CD14-positive monocyte (primary cell): ENCODE data around the gene NSMCE1. TPM values are rescaled to one million over a fixed set of nuclear protein-coding genes. Genes with fewer than 3 reads are reported as not detected.

Source experiments
- DNase-seq, 3 donors: peaks; one replicate each; pipeline ENCODE4 v3.0.0-alpha.2; 2011 to 2022
- H2AFZ ChIP-seq: 2 replicates; pipeline ENCODE4 v1.6.0; 2012; ENCODE audit warnings: mild to moderate bottlenecking, low read depth, low read length, inconsistent platforms; ENCODE audit not compliant: insufficient read depth, poor library complexity, severe bottlenecking
- H3K27ac ChIP-seq, 2 donors: 1 replicate in 1 of 2; 2 replicates in 1 of 2; pipeline ENCODE4 v1.5.1; 2012 to 2013; ENCODE audit warnings: low read length in 2 of 2, control low read depth in 1 of 2, inconsistent platforms in 1 of 2, low read depth in 1 of 2, mild to moderate bottlenecking in 1 of 2
- H3K27me3 ChIP-seq, 2 donors: one replicate each; pipeline versions ENCODE4 v1.6.0 to v1.6.1; 2011 to 2013; ENCODE audit warnings: low read length in 2 of 2; ENCODE audit not compliant: control insufficient read depth in 2 of 2, insufficient read depth in 2 of 2
- H3K36me3 ChIP-seq, 2 donors: replicated peaks in 1 of 2; 1 replicate in 1 of 2; 2 replicates in 1 of 2; pipeline versions ENCODE4 v1.5.1 to v1.6.1; 2012 to 2013; ENCODE audit warnings: low read length in 2 of 2, control low read depth in 1 of 2, inconsistent platforms in 1 of 2, mild to moderate bottlenecking in 1 of 2; ENCODE audit not compliant: insufficient read depth in 2 of 2, control insufficient read depth in 1 of 2
- H3K4me1 ChIP-seq, 2 donors: 1 replicate in 1 of 2; 2 replicates in 1 of 2; pipeline versions ENCODE4 v1.5.1 to v1.6.1; 2012 to 2013; ENCODE audit warnings: low read length in 2 of 2, control low read depth in 1 of 2, inconsistent platforms in 1 of 2, mild to moderate bottlenecking in 1 of 2, moderate library complexity in 1 of 2; ENCODE audit not compliant: insufficient read depth in 2 of 2, control insufficient read depth in 1 of 2
- H3K4me2 ChIP-seq: replicated peaks from 2 replicates; pipeline ENCODE3; 2012; ENCODE audit warnings: low read length, moderate library complexity, mild to moderate bottlenecking; ENCODE audit not compliant: poor library complexity, severe bottlenecking; ENCODE audit errors: extremely low read depth
- H3K4me3 ChIP-seq, 3 experiments: fragments of 200-600 bp in 1 of 3; sonication (generic) in 1 of 3; replicated peaks in 1 of 3; 1 replicate in 2 of 3; 2 replicates in 1 of 3; pipeline ENCODE4 v1.5.1; 2011 to 2013; ENCODE audit warnings: low read length in 3 of 3, mild to moderate bottlenecking in 3 of 3, control low read depth in 2 of 3, low read depth in 2 of 3, inconsistent platforms in 1 of 3, moderate library complexity in 1 of 3
- H3K79me2 ChIP-seq: 2 replicates; pipeline ENCODE4 v1.6.0; 2012; ENCODE audit warnings: mild to moderate bottlenecking, control low read depth, inconsistent platforms, low read length, moderate library complexity; ENCODE audit not compliant: insufficient read depth
- H3K9ac ChIP-seq: 2 replicates; pipeline ENCODE4 v1.6.0; 2017; ENCODE audit warnings: low read length, mild to moderate bottlenecking; ENCODE audit not compliant: insufficient read depth, poor library complexity, severe bottlenecking
- H3K9me3 ChIP-seq, 2 donors: replicated peaks in 1 of 2; 1 replicate in 1 of 2; 2 replicates in 1 of 2; pipeline versions ENCODE4 v1.5.1 to v1.6.1; 2012 to 2013; ENCODE audit warnings: low read length in 2 of 2, control low read depth in 1 of 2; ENCODE audit not compliant: control insufficient read depth in 1 of 2, insufficient read depth in 1 of 2
- H4K20me1 ChIP-seq: 2 replicates; pipeline ENCODE4 v1.6.0; 2012; ENCODE audit warnings: mild to moderate bottlenecking, low read length, control low read depth, moderate library complexity; ENCODE audit not compliant: insufficient read depth
- H3K27ac Mint-ChIP-seq, 7 donors: one replicate each; pipeline ENCODE4 v1.8.0; 2020; ENCODE audit warnings: mild to moderate bottlenecking in 7 of 7, mixed read lengths in 7 of 7, moderate library complexity in 6 of 7, inconsistent platforms in 2 of 7
- H3K27me3 Mint-ChIP-seq, 3 donors: one replicate each; pipeline ENCODE4 v1.8.0; 2021 to 2022; ENCODE audit warnings: low read depth in 3 of 3, mild to moderate bottlenecking in 3 of 3, mixed read lengths in 3 of 3, moderate library complexity in 3 of 3, inconsistent platforms in 1 of 3
- H3K36me3 Mint-ChIP-seq, 2 donors: one replicate each; pipeline ENCODE4 v1.8.0; 2020; ENCODE audit warnings: mixed read lengths in 2 of 2, inconsistent platforms in 1 of 2, mild to moderate bottlenecking in 1 of 2
- H3K4me1 Mint-ChIP-seq: one replicate; pipeline ENCODE4 v1.8.0; 2020; ENCODE audit warnings: mild to moderate bottlenecking, mixed read lengths
- H3K4me3 Mint-ChIP-seq, 2 donors: one replicate each; pipeline ENCODE4 v1.8.0; 2020; ENCODE audit warnings: mild to moderate bottlenecking in 2 of 2, mixed read lengths in 2 of 2, moderate library complexity in 1 of 2
- H3K9me3 Mint-ChIP-seq, 7 donors: one replicate each; pipeline ENCODE4 v1.8.0; 2020 to 2022; ENCODE audit warnings: mixed read lengths in 7 of 7, mild to moderate bottlenecking in 6 of 7, moderate library complexity in 6 of 7, inconsistent platforms in 2 of 7
- CTCF ChIP-seq: fragments of 200-600 bp; IDR thresholded peaks from one replicate; pipeline ENCODE4 v1.8.0; 2022; ENCODE audit warnings: antibody characterized with exemption, mild to moderate bottlenecking
- WGBS: methylation state at CpG from one replicate; pipeline ENCODE4 v1.1.5; 2013; ENCODE audit warnings: missing lambda C conversion rate; ENCODE audit not compliant: insufficient coverage; 5-methylcytosine and 5-hydroxymethylcytosine counted together
- intact Hi-C, 2 donors: fragments of 100-400 bp; cut with micrococcal nuclease; formaldehyde crosslinking; loops; one replicate each; pipeline versions ENCODE4 v1.15.0 to v1.15.1; 2023
- polyA plus RNA-seq, 3 donors: library from polyadenylated mRNA; depleted of rRNA in 1 of 3; unstranded in 2 of 3; stranded (reverse) in 1 of 3; fragments of 300-500 nt in 2 of 3; fragments of >200 nt in 1 of 3; fragmentation: Illumina TruSeq in 2 of 3; gene quantifications; 1 replicate in 2 of 3; 2 replicates in 1 of 3; pipeline ENCODE4 v1.2.3, GENCODE V29; 2012 to 2021

NSMCE1 gene
- polyA plus RNA-seq, 3 donors, result 19.6 to 85.2 (median 82.6) TPM

DNA sequence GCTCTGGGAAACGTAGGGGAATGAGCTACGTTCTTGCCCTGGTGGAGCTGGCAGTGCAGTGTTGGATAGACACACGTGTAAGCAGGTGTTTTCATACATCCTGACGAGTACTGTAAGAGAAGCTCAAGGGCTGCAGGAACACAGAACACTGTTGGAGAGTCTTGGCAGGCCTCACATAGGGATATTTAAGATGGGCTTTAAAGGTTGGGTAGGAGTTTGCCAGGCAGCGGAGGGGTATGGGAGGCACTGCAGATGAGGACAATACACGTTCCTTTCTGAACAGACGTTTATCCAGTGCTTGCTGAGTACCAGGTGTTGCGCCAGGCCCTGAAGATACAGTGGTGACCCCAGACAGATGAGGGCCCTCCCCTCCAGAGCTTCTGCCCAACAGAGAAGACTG lies 59.0 kb downstream of the NSMCE1 start:
- Histone ChIP-seq H3K4me2 (no peak overlapping the region), H3K4me1 (peaks cover 2 to 3% of the 10 kb centered on the region in 2 donors), H3K27me3 (no peaks in the 10 kb centered on the region), H3K36me3 (peaks cover 27 to 57% of the 10 kb centered on the region in 2 donors), H3K4me3 (no peak overlapping the region), H3K27ac (no peak overlapping the region), H4K20me1 (no peaks in the 10 kb centered on the region), H3K9ac (no peak overlapping the region), H3K9me3 (no peaks in the 10 kb centered on the region), H2AFZ (no peak overlapping the region), H3K79me2 (peaks cover 5% of the 10 kb centered on the region)
- no peaks in the 10 kb centered on the region for H3K9me3 Mint-ChIP-seq
- H3K4me1 Mint-ChIP-seq, result peaks cover 2% of the 10 kb centered on the region
- H3K36me3 Mint-ChIP-seq, result peaks cover 32 to 54% of the 10 kb centered on the region in 2 donors
- WGBS, result 97% methylated on average over 8 of the region's 8 CpGs
- DNase-seq, result no peak
- no peak overlapping the region for H3K4me3 Mint-ChIP-seq
- intact Hi-C loops, result loop anchor here in 1 of 2 donors (10.0 kb wide), 1 partner anchor 335 kb away; the partner anchor contains the start of gene GTF3C1
- no peak overlapping the region for H3K27ac Mint-ChIP-seq
- no peak for TF ChIP-seq CTCF
- H3K27me3 Mint-ChIP-seq, result peaks cover 0 to 2% (median 1%) of the 10 kb centered on the region in 3 donors

- H3K9me3 ChIP-seq, result no peaks in the 10 kb centered on the region
- no peak overlapping the region for H3K4me3 Mint-ChIP-seq
- peaks cover 10% of the 10 kb centered on the region in 2 donors for H3K4me1 ChIP-seq
- peaks cover 23 to 49% of the 10 kb centered on the region in 2 donors for H3K36me3 ChIP-seq
- no peak overlapping the region for H3K27ac ChIP-seq
- peaks cover 25 to 46% of the 10 kb centered on the region in 2 donors for H3K36me3 Mint-ChIP-seq
- no peak overlapping the region for H3K4me3 ChIP-seq
- WGBS, result 100% methylated on average over 3 of the region's 3 CpGs
- peaks cover 0 to 2% (median 1%) of the 10 kb centered on the region in 3 donors for H3K27me3 Mint-ChIP-seq
- no peak for TF ChIP-seq CTCF
- no peak overlapping the region for H2AFZ ChIP-seq
- H4K20me1 ChIP-seq, result no peaks in the 10 kb centered on the region
- H3K79me2 ChIP-seq, result peaks cover 12% of the 10 kb centered on the region
- no peak overlapping the region for H3K27ac Mint-ChIP-seq
- H3K9ac ChIP-seq, result no peak overlapping the region
- no peaks in the 10 kb centered on the region for H3K9me3 Mint-ChIP-seq
- H3K4me2 ChIP-seq, result no peak overlapping the region
- peaks cover 9% of the 10 kb centered on the region for H3K4me1 Mint-ChIP-seq
- intact Hi-C loops, result loop anchor here in 1 of 2 donors (10.0 kb wide), 1 partner anchor 336 kb away; the partner anchor contains the start of gene GTF3C1
- DNase-seq, result no peak
- H3K27me3 ChIP-seq, result no peaks in the 10 kb centered on the region
Measured at GRCh38 chr16:27208796-27209195, 59.8 kb downstream of the NSMCE1 start.
